ENCODE data around the gene IL32.
A peak's percentile ranks its signal among the peaks of the same experiment; 100 is the strongest.

IL32 gene

GRCh38 chr16:3027983-3028715 lies 37.3 kb upstream of the IL32 start:
- DNase-seq = peak; percentile 88

GRCh38 chr16:3028716-3029319 lies 36.6 kb upstream of the IL32 start:
- DNase-seq = no peak

GRCh38 chr16:3029491-3030221 lies 35.8 kb upstream of the IL32 start:
- DNase-seq = peak; percentile 57

- no peak for DNase-seq
These were observed 34.9 kb upstream of the IL32 start for GRCh38 chr16:3030222-3031212.

GRCh38 chr16:3032624-3033023 lies 32.8 kb upstream of the IL32 start:
- DNase-seq = no peak

- DNase-seq = no peak
These were observed 30.0 kb upstream of the IL32 start for GRCh38 chr16:3035289-3035971.

- DNase-seq = no peak
These were observed 29.3 kb upstream of the IL32 start for GRCh38 chr16:3035972-3036725.

- DNase-seq = no peak
These were observed 28.6 kb upstream of the IL32 start, which contains the start of gene BICDL2 for GRCh38 chr16:3036726-3037315. Gene BICDL2, minus strand, starts transcription at chr16:3036944. Its CDS starts 1,448 bp downstream, at chr16:3035496.

- DNase-seq = no peak
These were observed 27.2 kb upstream of the IL32 start for GRCh38 chr16:3038256-3038655.

GRCh38 chr16:3038896-3039295 lies 26.5 kb upstream of the IL32 start:
- DNase-seq = no peak

- DNase-seq = no peak
These were observed 23.1 kb upstream of the IL32 start for GRCh38 chr16:3042376-3042775.

- DNase-seq = no peak
These were observed 20.7 kb upstream of the IL32 start for GRCh38 chr16:3044708-3045107.

GRCh38 chr16:3045758-3046640 lies 19.4 kb upstream of the IL32 start, which contains the start of gene MMP25:
Gene MMP25, plus strand, starts transcription at chr16:3046561. Its CDS starts 357 bp downstream, at chr16:3046918.
- no peak for DNase-seq

GRCh38 chr16:3046641-3047386 lies 18.6 kb upstream of the IL32 start:
- DNase-seq = no peak

GRCh38 chr16:3047387-3047720 lies 18.1 kb upstream of the IL32 start:
- no peak for DNase-seq

- DNase-seq = no peak
These were observed 15.4 kb upstream of the IL32 start for GRCh38 chr16:3049921-3050481.

- no peak for DNase-seq
These were observed 15.0 kb upstream of the IL32 start for GRCh38 chr16:3050487-3050886.

- no peak for DNase-seq
These were observed 14.4 kb upstream of the IL32 start for GRCh38 chr16:3051009-3051408.

GRCh38 chr16:3051494-3051893 lies 13.9 kb upstream of the IL32 start:
- DNase-seq = no peak
